Activated B cell treated with CpG ODN at 0.5 μM for 24 hours (primary cell): ENCODE results near the gene PHF8. TPM values are rescaled to one million over a fixed set of nuclear protein-coding genes. Genes with fewer than 3 reads are reported as not detected.

ENCODE experiments used
- ATAC-seq: fragments of 200-7000 bp; cut with Tn5 transposase; one replicate; pipeline ENCODE4 v1.10.0; 2021; ENCODE audit warnings: low read depth, mild to moderate bottlenecking, moderate library complexity
- CTCF ChIA-PET: fragments of 350-600 bp; sonication (Branson Sonifier 250); formaldehyde crosslinking; loops from one replicate; lab custom pipeline; 2021; ENCODE audit warnings: antibody characterized with exemption; lab: Charles Lee
- POLR2A ChIA-PET: fragments of 350-600 bp; sonication (Branson Sonifier 250); formaldehyde crosslinking; loops from one replicate; lab custom pipeline; 2021; ENCODE audit warnings: antibody characterized with exemption; lab: Charles Lee
- DNase-seq: peaks from one replicate; pipeline ENCODE4 v3.0.0; 2022
- H3K27ac Mint-ChIP-seq: one replicate; pipeline ENCODE4 v1.8.0; 2020; ENCODE audit warnings: mixed read lengths
- H3K27me3 Mint-ChIP-seq: one replicate; pipeline ENCODE4 v1.8.0; 2021; ENCODE audit warnings: mixed read lengths
- H3K36me3 Mint-ChIP-seq: one replicate; pipeline ENCODE4 v1.8.0; 2021; ENCODE audit warnings: low read depth, mixed read lengths
- H3K4me1 Mint-ChIP-seq: one replicate; pipeline ENCODE4 v1.8.0; 2021; ENCODE audit warnings: mixed read lengths
- H3K4me3 Mint-ChIP-seq: one replicate; pipeline ENCODE4 v1.8.0; 2020; ENCODE audit warnings: mild to moderate bottlenecking, mixed read lengths
- H3K9me3 Mint-ChIP-seq: one replicate; pipeline ENCODE4 v1.8.0; 2020; ENCODE audit warnings: mixed read lengths
- CTCF ChIP-seq: fragments of 200-600 bp; IDR thresholded peaks from one replicate; pipeline ENCODE4 v1.8.0; 2022; ENCODE audit warnings: antibody characterized with exemption, mild to moderate bottlenecking
- intact Hi-C: fragments of 100-400 bp; cut with micrococcal nuclease; formaldehyde crosslinking; loops from one replicate; pipeline ENCODE4 v1.15.1; 2024
- total RNA-seq: library from RNA; stranded (reverse); gene quantifications from 2 replicates; pipeline ENCODE4 v1.2.3, GENCODE V29; 2022

PHF8 gene
- total RNA-seq, 1 donor from 2014 or later = 58.7 TPM

- ATAC-seq (no peak), DNase-seq (peak; percentile 14)
- peaks cover 26% of the 10 kb centered on the region for H3K36me3 Mint-ChIP-seq
- H3K27me3 Mint-ChIP-seq = no peaks in the 10 kb centered on the region
- peaks cover 15% of the 10 kb centered on the region for H3K4me1 Mint-ChIP-seq
- intact Hi-C loops = loop anchor here (2.0 to 5.0 kb wide), 3 partner anchors 315 to 960 kb away; partner anchors contain the start of genes TSPYL2 and WNK3
- no peak for TF ChIP-seq CTCF
- H3K4me3 Mint-ChIP-seq = peak overlapping the region; percentile 92
- H3K27ac Mint-ChIP-seq = peak overlapping the region; percentile 96
- ChIA-PET CTCF (interaction anchor here (0.7 kb wide), 1 partner anchor 1126 kb away, joined by 3 read pairs; no protein-coding TSS in a partner anchor), POLR2A (interaction anchor here (0.6 to 4.2 kb wide), 9 partner anchors 106 to 1117 kb away, joined by 3 to 37 read pairs (median 11); partner anchors contain the start of genes FAM120C, GNL3L, SMC1A and TSR2)
- H3K9me3 Mint-ChIP-seq = no peaks in the 10 kb centered on the region
Measured at GRCh38 chrX:54042609-54043021, 1.7 kb downstream of the PHF8 start.

GRCh38 chrX:54030329-54030728, 13.9 kb downstream of the PHF8 start:
- ChIA-PET CTCF (no interaction called here), POLR2A (no interaction called here)
- no peak for TF ChIP-seq CTCF
- Mint-ChIP-seq H3K36me3 (peaks cover 75% of the 10 kb centered on the region), H3K27me3 (no peaks in the 10 kb centered on the region), H3K4me1 (no peaks in the 10 kb centered on the region), H3K27ac (no peak overlapping the region), H3K9me3 (no peaks in the 10 kb centered on the region), H3K4me3 (no peak overlapping the region)
- DNase-seq (no peak), ATAC-seq (no peak)
- intact Hi-C loops = no loop called here

GRCh38 chrX:54029529-54030143, 14.6 kb downstream of the PHF8 start:
- H3K27ac Mint-ChIP-seq = no peak overlapping the region
- POLR2A ChIA-PET = no interaction called here
- no peaks in the 10 kb centered on the region for H3K27me3 Mint-ChIP-seq
- no peaks in the 10 kb centered on the region for H3K4me1 Mint-ChIP-seq
- no peaks in the 10 kb centered on the region for H3K9me3 Mint-ChIP-seq
- intact Hi-C loops = no loop called here
- no peak overlapping the region for H3K4me3 Mint-ChIP-seq
- DNase-seq = no peak
- CTCF ChIA-PET = no interaction called here
- H3K36me3 Mint-ChIP-seq = peaks cover 74% of the 10 kb centered on the region
- TF ChIP-seq CTCF = no peak
- ATAC-seq = no peak

- no peak for DNase-seq
- no peak for TF ChIP-seq CTCF
- H3K27ac Mint-ChIP-seq = no peak overlapping the region
- no peak for ATAC-seq
- ChIA-PET POLR2A (interaction anchor here (0.7 kb wide), 2 partner anchors 52 to 461 kb away, joined by 5 to 6 read pairs; no protein-coding TSS in a partner anchor), CTCF (no interaction called here)
- peaks cover 58% of the 10 kb centered on the region for H3K36me3 Mint-ChIP-seq
- H3K9me3 Mint-ChIP-seq = no peaks in the 10 kb centered on the region
- no peaks in the 10 kb centered on the region for H3K4me1 Mint-ChIP-seq
- intact Hi-C loops = no loop called here
- no peak overlapping the region for H3K4me3 Mint-ChIP-seq
- no peaks in the 10 kb centered on the region for H3K27me3 Mint-ChIP-seq
Measured at GRCh38 chrX:54024350-54024749, 19.9 kb downstream of the PHF8 start.

- Mint-ChIP-seq H3K9me3 (no peaks in the 10 kb centered on the region), H3K4me1 (no peaks in the 10 kb centered on the region), H3K27me3 (no peaks in the 10 kb centered on the region), H3K4me3 (no peak overlapping the region), H3K27ac (no peak overlapping the region), H3K36me3 (peaks cover 63% of the 10 kb centered on the region)
- ChIA-PET POLR2A (no interaction called here), CTCF (no interaction called here)
- intact Hi-C loops = no loop called here
- TF ChIP-seq CTCF = no peak
- ATAC-seq = no peak
- no peak for DNase-seq
Measured at GRCh38 chrX:54012830-54013500, 31.3 kb downstream of the PHF8 start.
